ENCODE measurements around the gene ABCC10. TPM values are rescaled to one million over a fixed set of nuclear protein-coding genes. Genes with fewer than 3 reads are reported as not detected.

Gene ABCC10
- total RNA-seq, 1 donor from 2014 or later = 43.2 TPM

DNA sequence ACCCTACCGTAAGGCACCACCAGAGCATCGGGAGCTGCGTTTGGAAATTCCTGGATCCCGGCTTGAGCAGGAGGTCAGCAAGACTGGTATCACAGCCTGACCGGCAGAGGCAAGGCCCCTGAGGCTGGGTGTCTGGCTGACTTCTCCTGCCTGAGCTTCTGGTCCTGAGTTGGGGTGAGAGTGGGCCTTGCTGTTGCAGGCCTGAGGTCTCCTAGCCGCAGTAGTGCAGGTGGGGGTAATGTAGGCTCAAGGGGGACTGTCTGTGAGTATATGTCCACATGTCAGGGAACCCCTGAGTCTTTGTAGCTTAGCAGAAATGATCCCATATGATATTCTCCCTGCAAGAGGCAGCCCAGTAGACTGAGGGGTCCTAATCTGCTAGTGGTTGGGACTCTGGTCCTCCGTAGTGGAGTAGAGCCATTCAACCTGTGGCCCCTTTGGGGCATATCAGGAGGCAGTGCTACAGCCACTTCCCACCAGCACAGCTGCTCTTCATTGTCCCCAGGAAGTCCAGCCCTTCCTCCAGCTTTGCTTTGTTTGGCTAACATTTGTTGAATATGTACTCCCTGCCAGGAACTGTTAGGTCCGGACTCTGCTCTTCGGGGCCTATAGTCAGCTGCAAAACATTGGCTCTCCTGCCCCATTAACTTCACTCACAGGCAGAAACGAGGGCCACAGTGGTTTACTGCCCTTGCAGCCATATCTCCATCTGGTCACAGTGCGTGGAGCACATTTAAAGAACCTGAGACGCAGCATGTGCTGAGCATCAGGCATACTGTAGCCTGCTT is 71.9 kb downstream of the ABCC10 start:
- no peaks in the 10 kb centered on the region for H3K27me3 Mint-ChIP-seq (ENCODE audit: low read depth)
- no peak for DNase-seq (ENCODE audit: low spot score)
- no peak overlapping the region for H3K4me3 Mint-ChIP-seq (ENCODE audit: unreplicated experiment)
- peaks cover 22% of the 10 kb centered on the region for H3K36me3 Mint-ChIP-seq (ENCODE audit: low read depth)
- no peaks in the 10 kb centered on the region for H3K9me3 Mint-ChIP-seq (ENCODE audit: low read depth)
- H3K27ac Mint-ChIP-seq (ENCODE audit: unreplicated experiment) = no peak overlapping the region
- TF ChIP-seq, protein P1, sequence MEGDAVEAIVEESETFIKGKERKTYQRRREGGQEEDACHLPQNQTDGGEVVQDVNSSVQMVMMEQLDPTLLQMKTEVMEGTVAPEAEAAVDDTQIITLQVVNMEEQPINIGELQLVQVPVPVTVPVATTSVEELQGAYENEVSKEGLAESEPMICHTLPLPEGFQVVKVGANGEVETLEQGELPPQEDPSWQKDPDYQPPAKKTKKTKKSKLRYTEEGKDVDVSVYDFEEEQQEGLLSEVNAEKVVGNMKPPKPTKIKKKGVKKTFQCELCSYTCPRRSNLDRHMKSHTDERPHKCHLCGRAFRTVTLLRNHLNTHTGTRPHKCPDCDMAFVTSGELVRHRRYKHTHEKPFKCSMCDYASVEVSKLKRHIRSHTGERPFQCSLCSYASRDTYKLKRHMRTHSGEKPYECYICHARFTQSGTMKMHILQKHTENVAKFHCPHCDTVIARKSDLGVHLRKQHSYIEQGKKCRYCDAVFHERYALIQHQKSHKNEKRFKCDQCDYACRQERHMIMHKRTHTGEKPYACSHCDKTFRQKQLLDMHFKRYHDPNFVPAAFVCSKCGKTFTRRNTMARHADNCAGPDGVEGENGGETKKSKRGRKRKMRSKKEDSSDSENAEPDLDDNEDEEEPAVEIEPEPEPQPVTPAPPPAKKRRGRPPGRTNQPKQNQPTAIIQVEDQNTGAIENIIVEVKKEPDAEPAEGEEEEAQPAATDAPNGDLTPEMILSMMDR (IDR thresholded peaks at IDR 0.05) = no peak
- peaks cover 35% of the 10 kb centered on the region for H3K4me1 Mint-ChIP-seq (ENCODE audit: low read depth)

Small RNAs within 50 kb of the gene (microRNA-seq; reads per million reads assigned to microRNA genes)
- not detected for gene MIR6780B (ENCODE audit: borderline number of aligned reads)

Other genes with a start within 250 kb of the ABCC10 start
- gene CUL9, start 245.3 kb upstream of the ABCC10 start, total RNA-seq = 17.5 to 36.6 TPM (median 19.8 TPM) in 3 replicates
- 22.8 to 34.1 TPM (median 24.5 TPM) in 3 replicates for gene DNPH1, start 198.1 kb upstream of the ABCC10 start, total RNA-seq
- gene TTBK1, start 184.1 kb upstream of the ABCC10 start, total RNA-seq = 0.07 TPM in 1 of 3 replicates, not detected in the others
- not detected in 3 replicates for gene SLC22A7, start 129.3 kb upstream of the ABCC10 start, total RNA-seq
- 0.47 to 0.94 TPM (median 0.72 TPM) in 3 replicates for gene CRIP3, start 118.7 kb upstream of the ABCC10 start, total RNA-seq
- gene ZNF318, start 57.9 kb upstream of the ABCC10 start, total RNA-seq = 18.7 to 23.6 TPM (median 19.8 TPM) in 3 replicates
- 0.29 to 1.3 TPM (median 1.1 TPM) in 3 replicates for gene DLK2, start 28.0 kb downstream of the ABCC10 start, total RNA-seq
- gene TJAP1, start 50.0 kb downstream of the ABCC10 start, total RNA-seq = 27.7 to 35.3 TPM (median 31.0 TPM) in 3 replicates
- 0.24 to 0.62 TPM (median 0.49 TPM) in 3 replicates for gene LRRC73, start 82.8 kb downstream of the ABCC10 start, total RNA-seq
- 131 to 142 TPM (median 133 TPM) in 3 replicates for gene YIPF3, start 89.4 kb downstream of the ABCC10 start, total RNA-seq
- gene POLR1C, start 89.5 kb downstream of the ABCC10 start, total RNA-seq = 19.3 to 28.2 TPM (median 20.1 TPM) in 3 replicates
- 32.4 to 42.7 TPM (median 38.7 TPM) in 3 replicates for gene XPO5, start 148.5 kb downstream of the ABCC10 start, total RNA-seq
- gene POLH, start 148.6 kb downstream of the ABCC10 start, total RNA-seq = 21.2 to 28.4 TPM (median 25.8 TPM) in 3 replicates
- gene GTPBP2, start 201.7 kb downstream of the ABCC10 start, total RNA-seq = 49.5 to 131 TPM (median 126 TPM) in 3 replicates
- gene MAD2L1BP, start 208.3 kb downstream of the ABCC10 start, total RNA-seq = 14.3 to 24.9 TPM (median 22.8 TPM) in 3 replicates
- 0.22 to 0.38 TPM (median 0.22 TPM) in 3 replicates for gene RSPH9, start 217.5 kb downstream of the ABCC10 start, total RNA-seq